Ovary (tissue), 9 donors: ENCODE measurements around the gene ABCC1. TPM values are rescaled to one million over a fixed set of nuclear protein-coding genes. Genes with fewer than 3 reads are reported as not detected.
A peak's percentile ranks its signal among the peaks of the same experiment; 100 is the strongest.

ENCODE experiments used
- DNase-seq, 5 donors: peaks; one replicate each; pipeline ENCODE4 v3.0.0-alpha.2; 2019 to 2020
- H3K27ac ChIP-seq, 2 donors: fragments of 200-600 bp; one replicate each; pipeline versions ENCODE4 v1.5.1 to v1.8.0; 2019 to 2022
- H3K27me3 ChIP-seq: fragments of 200-600 bp; one replicate; pipeline ENCODE4 v1.8.0; 2022
- H3K36me3 ChIP-seq: fragments of 200-600 bp; sonication (generic); one replicate; pipeline ENCODE4 v1.5.1; 2019
- H3K4me1 ChIP-seq: one replicate; pipeline ENCODE4 v1.8.1; 2013; ENCODE audit warnings: mild to moderate bottlenecking, moderate library complexity; ENCODE audit not compliant: insufficient read depth
- H3K4me3 ChIP-seq: fragments of 200-600 bp; sonication (generic); one replicate; pipeline ENCODE4 v1.5.1; 2017
- H3K9me3 ChIP-seq, 2 donors: fragments of 200-600 bp in 1 of 2; sonication (generic) in 1 of 2; one replicate each; pipeline versions ENCODE4 v1.5.1 to v1.8.1; 2013 to 2019; ENCODE audit warnings: mild to moderate bottlenecking in 1 of 2, moderate library complexity in 1 of 2
- CTCF ChIP-seq, 3 donors: fragments of 450-650 bp in 2 of 3; fragments of 200-600 bp in 1 of 3; IDR thresholded peaks; one replicate each; pipeline versions ENCODE4 v1.5.1 to v1.8.0; 2016 to 2022; ENCODE audit warnings: antibody characterized with exemption in 3 of 3, mild to moderate bottlenecking in 1 of 3
- EP300 ChIP-seq: sonication (generic); formaldehyde crosslinking; IDR thresholded peaks from one replicate; pipeline ENCODE4 v1.6.1; 2017; ENCODE audit warnings: antibody characterized with exemption
- POLR2A ChIP-seq: fragments of 450-650 bp; IDR thresholded peaks from one replicate; pipeline ENCODE4 v1.6.1; 2017; ENCODE audit warnings: antibody characterized with exemption, mild to moderate bottlenecking, moderate library complexity
- WGBS, 3 donors: extraction: QIAGEN DNeasy Blood & Tissue Kit in 1 of 3; methylation state at CpG; one replicate each; pipeline versions ENCODE4 v1.1.5 to v1.1.7; 2013 to 2017; 5-methylcytosine and 5-hydroxymethylcytosine counted together
- intact Hi-C, 4 donors: fragments of 100-400 bp; cut with DNase I; formaldehyde crosslinking; loops; one replicate each; pipeline versions ENCODE4 v1.11.0 to v1.15.1; 2022 to 2023
- polyA plus RNA-seq, 2 donors: library from polyadenylated mRNA; stranded (reverse); fragments of 200-250 nt in 1 of 2; fragments of 350-450 nt in 1 of 2; fragmentation: Illumina TruSeq in 1 of 2; extraction: RNeasy Lipid Tissue Mini Kit (QIAGEN cat#74804) in 1 of 2; gene quantifications; one replicate each; pipeline ENCODE4 v1.2.3, GENCODE V29; 2013 to 2014
- total RNA-seq, 7 donors: library from RNA; depleted of rRNA in 2 of 7; stranded (reverse); fragments of >200 nt in 2 of 7; fragmentation: NEBNext Ultra II Directional in 3 of 7; extraction: Animal tissue kit (Norgen Biotek cat#: 25700) in 3 of 7; gene quantifications; one replicate each; pipeline versions ENCODE4 v1.1.0 to v1.2.4, GENCODE V29; 2016 to 2023
- donor health status: DM: no; HTN: no; CAD: no; lungs with moderate emphysema.
- donor health status: DM: no; HTN: no; CAD: no.
- donor health status: Bipolar disorder and iron deficiency.
- donor health status: DM: yes; HTN: yes; CAD: no.
- donor health status: DM: no; HTN: no; CAD: no.
- donor health status: DM: yes; HTN: yes; CAD: no.

Gene ABCC1
- total and polyA plus RNA-seq, 9 donors: 10.0 to 31.1 (median 20.9) TPM

DNA sequence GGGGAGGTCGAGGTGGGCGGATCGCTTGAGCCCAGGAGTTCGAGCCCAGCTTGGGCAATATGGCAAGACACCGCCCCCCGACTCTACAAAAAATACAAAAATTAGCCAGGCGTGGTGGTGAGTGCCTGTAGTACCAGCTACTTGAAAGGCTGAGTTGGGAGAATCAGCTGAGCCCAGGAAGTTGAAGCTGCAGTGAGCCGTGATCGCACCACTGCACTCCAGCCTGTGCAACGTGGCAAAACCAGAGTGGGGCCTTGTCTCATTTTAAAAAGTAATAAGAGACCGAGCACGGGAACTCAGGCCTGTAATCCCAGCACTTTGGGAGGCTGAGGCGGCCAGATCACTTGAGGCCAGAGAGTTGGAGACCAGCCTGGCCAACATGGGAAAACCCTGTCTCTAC is 24.4 kb upstream of the ABCC1 start:
- TF ChIP-seq EP300: no peak
- TF ChIP-seq POLR2A: no peak
- no peak for TF ChIP-seq CTCF (IDR thresholded peaks at IDR 0.05)
- H3K4me3 ChIP-seq: no peak overlapping the region
- H3K4me1 ChIP-seq: no peaks in the 10 kb centered on the region
- no peaks in the 10 kb centered on the region for H3K36me3 ChIP-seq
- WGBS, 3 donors: 93 to 96% (median 93%) methylated on average over 13 of the region's 13 CpGs
- no peaks in the 10 kb centered on the region for H3K9me3 ChIP-seq
- no peaks in the 10 kb centered on the region for H3K27me3 ChIP-seq
- intact Hi-C loops: no loop called here
- DNase-seq: peak in 1 of 5 donors; percentile 9
- H3K27ac ChIP-seq: no peak overlapping the region

DNA sequence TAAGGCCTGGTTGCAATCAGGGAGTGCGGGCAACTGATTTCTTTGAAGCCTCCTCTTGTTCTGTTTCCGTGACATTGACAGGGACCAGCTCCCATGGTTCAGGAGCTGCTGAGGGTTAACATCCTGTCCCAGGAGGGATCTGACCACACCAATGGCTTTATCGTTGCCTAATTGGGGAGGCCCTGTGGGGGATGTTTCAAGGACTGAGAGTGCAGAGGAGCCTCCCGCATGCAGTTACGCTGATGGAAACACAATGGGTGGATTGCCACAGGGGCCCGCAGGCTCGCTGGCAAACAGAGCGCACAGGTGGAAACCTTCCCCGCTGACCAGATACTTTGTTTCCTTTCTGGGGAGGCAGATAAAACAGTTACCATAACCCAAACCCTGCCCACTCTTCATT is 23.8 kb upstream of the ABCC1 start:
- Histone ChIP-seq H3K27me3 (no peaks in the 10 kb centered on the region), H3K4me3 (no peak overlapping the region), H3K4me1 (no peaks in the 10 kb centered on the region), H3K36me3 (no peaks in the 10 kb centered on the region), H3K9me3 (no peaks in the 10 kb centered on the region), H3K27ac (no peak overlapping the region)
- DNase-seq: peak in 1 of 5 donors; percentile 23
- TF ChIP-seq POLR2A: no peak
- TF ChIP-seq EP300: no peak
- TF ChIP-seq CTCF (IDR thresholded peaks at IDR 0.05): no peak
- WGBS, 3 donors: 50 to 65% (median 62%) methylated on average over 9 of the region's 9 CpGs
- intact Hi-C loops: no loop called here

DNA sequence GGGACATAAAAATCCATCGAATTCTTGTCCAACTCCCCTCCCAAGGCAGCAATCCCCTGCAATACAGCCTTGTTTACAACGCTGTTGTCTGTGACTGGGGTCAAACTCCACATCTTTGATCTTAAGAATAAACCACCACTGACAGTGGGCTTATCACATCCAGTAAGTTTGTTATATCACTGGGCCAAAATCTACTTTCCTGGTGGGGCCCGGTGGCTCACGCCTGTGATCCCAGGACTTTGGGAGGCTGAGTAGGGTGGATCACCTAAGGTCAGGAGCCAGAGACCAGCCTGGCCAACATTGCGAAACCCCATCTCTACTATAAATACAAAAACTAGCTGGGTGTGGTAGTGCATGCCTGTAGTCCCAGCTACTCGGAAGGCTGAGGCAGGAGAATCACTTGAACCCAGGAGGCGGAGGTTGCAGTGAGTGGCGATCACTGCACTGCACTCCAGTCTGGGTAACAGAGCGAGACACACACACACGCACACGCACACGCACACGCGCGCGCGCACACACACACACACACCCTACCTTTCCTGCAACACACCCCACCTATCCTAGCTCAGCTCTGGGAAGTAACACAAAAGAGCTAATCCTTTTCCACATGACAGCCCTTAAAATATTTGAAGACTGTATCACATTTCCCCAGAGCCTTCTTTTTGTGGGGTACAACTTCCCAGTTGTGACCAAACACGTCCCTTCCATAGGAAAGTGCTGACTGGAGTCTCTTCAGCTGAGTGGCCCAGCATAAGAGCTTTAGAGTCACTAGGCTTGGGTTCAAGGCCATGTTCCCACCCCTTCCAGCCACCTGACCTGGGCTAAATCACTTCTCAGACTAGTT is 20.9 kb upstream of the ABCC1 start:
- no peaks in the 10 kb centered on the region for H3K4me1 ChIP-seq
- no peak for TF ChIP-seq EP300
- no peak for TF ChIP-seq CTCF (IDR thresholded peaks at IDR 0.05)
- no peak for TF ChIP-seq POLR2A
- H3K4me3 ChIP-seq: no peak overlapping the region
- H3K27ac ChIP-seq: no peak overlapping the region
- H3K9me3 ChIP-seq: no peaks in the 10 kb centered on the region
- peak in 1 of 5 donors; percentile 11 for DNase-seq
- whole genome bisulfite sequencing, 3 donors: 95 to 96% (median 96%) methylated on average over 18 of the region's 18 CpGs
- H3K27me3 ChIP-seq: no peaks in the 10 kb centered on the region
- intact Hi-C loops: no loop called here
- H3K36me3 ChIP-seq: no peaks in the 10 kb centered on the region

- TF ChIP-seq POLR2A: no peak
- no peak for TF ChIP-seq EP300
- TF ChIP-seq CTCF (IDR thresholded peaks at IDR 0.05): no peak
- Histone ChIP-seq H3K27me3 (no peaks in the 10 kb centered on the region), H3K36me3 (no peaks in the 10 kb centered on the region), H3K4me1 (no peaks in the 10 kb centered on the region), H3K9me3 (no peaks in the 10 kb centered on the region), H3K27ac (no peak overlapping the region), H3K4me3 (no peak overlapping the region)
- DNase-seq: no peak
- intact Hi-C loops: no loop called here
- WGBS, 3 donors: 85 to 88% (median 87%) methylated on average over 6 of the region's 6 CpGs
Measured at GRCh38 chr16:15932939-15933338, 16.5 kb upstream of the ABCC1 start.
